ENCODE results near the gene POF1B.

DNA sequence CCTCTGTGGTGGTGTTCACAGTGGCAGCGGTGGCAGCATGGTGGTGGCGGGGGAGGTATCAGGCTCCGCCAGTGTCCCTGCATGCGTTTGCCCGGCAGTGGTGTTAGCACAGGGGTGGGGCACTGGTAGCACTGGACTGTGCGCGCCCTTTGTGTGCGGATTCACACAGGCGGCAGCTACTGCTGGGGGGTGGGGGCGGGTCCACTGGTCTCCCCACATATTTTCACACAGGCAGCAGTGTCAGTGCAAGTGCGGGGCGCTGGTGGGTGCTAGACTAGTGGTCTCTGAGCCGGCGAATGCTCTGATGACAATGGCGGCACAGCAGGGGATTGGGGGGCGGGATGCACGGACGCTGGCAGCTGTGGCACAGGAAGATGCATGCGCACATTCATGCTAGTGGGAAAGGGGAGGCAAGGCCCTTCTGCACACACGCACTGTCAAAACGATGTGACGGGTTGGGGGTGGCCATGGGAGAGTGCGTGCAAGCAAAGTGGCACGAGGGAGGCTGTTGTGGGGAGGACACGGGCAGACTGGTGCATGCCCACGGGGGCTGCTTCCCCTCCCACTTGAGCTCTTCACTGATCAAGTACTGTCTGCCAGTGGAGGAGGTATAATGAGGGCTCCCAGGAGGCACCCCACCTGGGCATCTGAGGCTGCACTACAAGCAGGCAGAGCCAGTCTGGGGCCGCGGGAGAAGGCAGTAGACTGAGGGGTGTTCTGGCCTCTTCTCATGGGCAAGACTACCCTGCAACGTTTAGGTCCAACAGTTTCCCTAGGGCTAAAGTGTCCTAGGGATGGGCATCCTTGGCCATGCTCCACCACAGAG, 53.0 kb downstream of the POF1B start:
- TF ChIP-seq POLR2A (IDR thresholded peaks at IDR 0.05; ENCODE audit: low read depth, low read length) (no peak), POLR2AphosphoS5 (IDR thresholded peaks at IDR 0.05; ENCODE audit: low read depth, low read length) (no peak)
